Activated CD4-positive, alpha-beta T cell treated with anti-CD3 and anti-CD28 coated beads, Interleukin-2, amount 10 ng/mL, durations not matched to agents 7 days and 5 days (primary cell): ENCODE measurements around the gene PRMT1. TPM values are rescaled to one million over a fixed set of nuclear protein-coding genes. Genes with fewer than 3 reads are reported as not detected.

Experiments
- CTCF ChIA-PET: fragments of 350-600 bp; sonication (Branson Sonifier 250); formaldehyde crosslinking; loops from one replicate; lab custom pipeline; 2021; ENCODE audit warnings: antibody characterized with exemption; lab: Charles Lee
- POLR2A ChIA-PET: fragments of 350-600 bp; sonication (Branson Sonifier 250); formaldehyde crosslinking; loops from one replicate; lab custom pipeline; 2021; ENCODE audit warnings: antibody characterized with exemption; lab: Charles Lee
- DNase-seq: peaks from one replicate; pipeline ENCODE4 v3.0.0-alpha.2; 2020
- H3K27ac Mint-ChIP-seq: one replicate; pipeline ENCODE4 v1.8.0; 2021; ENCODE audit warnings: mild to moderate bottlenecking, moderate library complexity, mixed read lengths
- H3K27me3 Mint-ChIP-seq: one replicate; pipeline ENCODE4 v1.8.0; 2021; ENCODE audit warnings: mixed read lengths
- H3K36me3 Mint-ChIP-seq: one replicate; pipeline ENCODE4 v1.8.0; 2021; ENCODE audit warnings: low read depth, mixed read lengths
- H3K4me1 Mint-ChIP-seq: one replicate; pipeline ENCODE4 v1.8.0; 2021; ENCODE audit warnings: mixed read lengths
- H3K4me3 Mint-ChIP-seq: one replicate; pipeline ENCODE4 v1.8.0; 2021; ENCODE audit warnings: mild to moderate bottlenecking, moderate library complexity, mixed read lengths
- H3K9me3 Mint-ChIP-seq: one replicate; pipeline ENCODE4 v1.8.0; 2021; ENCODE audit warnings: mixed read lengths
- total RNA-seq, 2 experiments: library from RNA; stranded (reverse); gene quantifications; one replicate each; pipeline ENCODE4 v1.2.3, GENCODE V29; 2021

Gene PRMT1
- total RNA-seq, 2 experiments from 2014 or later = 125 to 130 TPM

- Mint-ChIP-seq H3K27ac (peak within 1 kb of the TSS; percentile 99), H3K4me1 (peaks cover 53% of the 10 kb centered on the region), H3K27me3 (peaks cover 7% of the 10 kb centered on the region), H3K9me3 (no peaks in the 10 kb centered on the region), H3K36me3 (peaks cover 3% of the 10 kb centered on the region), H3K4me3 (peak within 1 kb of the TSS; percentile 93)
- ChIA-PET CTCF (interaction anchor here (0.6 to 1.5 kb wide), 16 partner anchors 9 to 196 kb away, joined by 3 to 7 read pairs (median 3); partner anchors contain the start of genes NOSIP and PRMT1), POLR2A (interaction anchor here (0.5 to 1.4 kb wide), 6 partner anchors 24 to 496 kb away, joined by 3 to 5 read pairs (median 3); no protein-coding TSS in a partner anchor)
- peak; percentile 100 for DNase-seq
These were observed 36.8 kb upstream of the PRMT1 start, which contains the start of gene RRAS for GRCh38 chr19:49640113-49640898. Gene RRAS (minus strand): TSS chr19:49640143. CDS start chr19:49640098, 45 bp downstream.

- H3K4me1 Mint-ChIP-seq = peaks cover 55% of the 10 kb centered on the region
- CTCF ChIA-PET = interaction anchor here (0.6 to 2.7 kb wide), 7 partner anchors 13 to 739 kb away, joined by 3 to 12 read pairs (median 3); partner anchors contain the start of genes NOSIP, PRMT1 and PRRG2
- POLR2A ChIA-PET = no interaction called here
- peaks cover 15% of the 10 kb centered on the region for H3K36me3 Mint-ChIP-seq
- H3K9me3 Mint-ChIP-seq = no peaks in the 10 kb centered on the region
- H3K4me3 Mint-ChIP-seq = peak within 1 kb of the TSS; percentile 93
- peaks cover 7% of the 10 kb centered on the region for H3K27me3 Mint-ChIP-seq
- DNase-seq = peak; percentile 99
- H3K27ac Mint-ChIP-seq = peak within 1 kb of the TSS; percentile 99
These were observed 35.2 kb upstream of the PRMT1 start, which contains the start of gene SCAF1 for GRCh38 chr19:49641688-49642491. Gene SCAF1 (plus strand): TSS chr19:49642209. CDS start chr19:49645027, 2,818 bp downstream.

DNA sequence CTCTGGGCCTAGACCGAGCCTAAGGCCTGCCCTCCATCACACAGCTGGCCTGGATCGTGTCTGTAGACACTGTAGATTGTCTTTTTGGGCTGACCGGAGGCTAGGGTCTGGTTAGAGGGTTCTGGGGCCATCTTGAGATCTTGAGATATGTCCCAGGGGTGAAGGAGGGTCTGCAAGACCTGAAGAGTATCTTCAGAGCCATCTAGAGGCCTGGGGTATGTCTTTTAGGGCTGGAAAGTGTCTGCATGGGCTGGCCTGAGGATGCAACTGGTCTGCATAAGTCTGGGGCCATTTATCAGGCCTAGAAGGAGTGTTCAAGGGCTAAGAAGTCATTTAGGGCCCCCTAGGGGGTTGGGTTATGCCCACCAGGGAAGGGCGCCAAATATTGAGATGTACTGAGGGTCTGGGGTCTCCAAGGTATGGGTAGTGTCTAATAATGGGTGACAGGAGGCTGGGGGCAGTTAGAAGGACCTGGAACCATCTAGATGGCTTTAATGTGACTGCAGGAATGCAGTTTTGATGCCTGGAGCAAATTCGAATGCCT is 34.5 kb upstream of the PRMT1 start:
- H3K4me1 Mint-ChIP-seq = peaks cover 55% of the 10 kb centered on the region
- ChIA-PET CTCF (interaction anchor here (1.2 to 2.7 kb wide), 7 partner anchors 10 to 116 kb away, joined by 3 to 12 read pairs (median 4); partner anchors contain the start of gene PRMT1), POLR2A (no interaction called here)

GRCh38 chr19:49643466-49643865 is 33.6 kb upstream of the PRMT1 start:
- DNase-seq = no peak
- Mint-ChIP-seq H3K9me3 (no peaks in the 10 kb centered on the region), H3K36me3 (peaks cover 20% of the 10 kb centered on the region), H3K4me3 (peak overlapping the region; percentile 93), H3K4me1 (peaks cover 48% of the 10 kb centered on the region), H3K27ac (peak overlapping the region; percentile 81), H3K27me3 (peaks cover 5% of the 10 kb centered on the region)
- POLR2A ChIA-PET = interaction anchor here (0.6 kb wide), 1 partner anchor 21 kb away, joined by 3 read pairs; no protein-coding TSS in a partner anchor
- CTCF ChIA-PET = interaction anchor here (1.1 to 2.7 kb wide), 7 partner anchors 9 to 115 kb away, joined by 3 to 12 read pairs (median 4); partner anchors contain the start of gene PRMT1

More for the DNA sequence above, 34.5 kb upstream of the PRMT1 start:
- Mint-ChIP-seq H3K27ac (peak overlapping the region; percentile 99), H3K9me3 (no peaks in the 10 kb centered on the region), H3K4me3 (peak overlapping the region; percentile 93), H3K36me3 (peaks cover 20% of the 10 kb centered on the region), H3K27me3 (peaks cover 7% of the 10 kb centered on the region)
- DNase-seq = no peak

DNA sequence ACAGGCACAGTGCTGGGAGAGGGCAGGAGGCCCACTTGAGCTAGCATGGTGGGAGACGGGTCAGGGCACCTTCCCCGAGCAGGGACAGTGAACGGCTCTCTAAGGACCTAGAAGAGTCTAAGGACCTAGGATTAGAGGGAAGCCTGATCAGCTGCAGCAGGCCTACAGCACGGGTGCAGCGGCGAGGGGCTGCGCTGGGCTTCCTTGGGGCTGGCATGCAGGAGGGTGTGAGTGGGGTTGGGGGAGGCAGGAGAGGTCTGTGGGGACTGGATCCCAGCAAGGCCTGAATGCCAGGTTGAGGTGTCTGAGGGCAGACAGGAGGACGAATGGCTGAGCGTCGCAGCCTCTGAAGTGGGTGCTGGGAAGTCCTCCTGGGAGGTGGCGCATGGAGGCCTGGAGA is 31.5 kb upstream of the PRMT1 start:
- ChIA-PET CTCF (interaction anchor here (0.6 kb wide), 1 partner anchor 114 kb away, joined by 3 read pairs; no protein-coding TSS in a partner anchor), POLR2A (no interaction called here)
- Mint-ChIP-seq H3K27me3 (no peaks in the 10 kb centered on the region), H3K4me3 (no peak overlapping the region), H3K4me1 (peaks cover 34% of the 10 kb centered on the region), H3K9me3 (no peaks in the 10 kb centered on the region), H3K27ac (peak overlapping the region; percentile 54), H3K36me3 (peaks cover 20% of the 10 kb centered on the region)
- DNase-seq = no peak

DNA sequence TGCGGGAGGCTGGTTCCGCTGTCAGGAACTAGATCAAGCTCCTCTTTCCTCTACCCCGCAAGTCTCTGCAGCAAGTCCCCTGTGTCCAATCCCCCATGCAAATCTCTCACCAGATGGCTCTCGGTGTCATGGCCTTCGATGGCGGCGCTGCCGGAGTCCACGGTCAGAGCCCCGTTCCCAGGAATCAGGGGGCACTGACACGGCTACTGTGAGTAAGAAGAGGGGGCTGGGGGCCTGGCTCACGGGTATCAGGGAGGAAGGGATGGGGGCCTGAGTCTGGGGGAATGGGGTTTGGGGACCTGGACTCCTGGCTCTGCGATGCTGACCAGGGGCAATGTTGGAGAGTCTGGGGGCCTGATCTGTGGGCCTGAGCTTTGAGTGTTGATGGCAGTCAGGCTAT is 31.1 kb upstream of the PRMT1 start:
- H3K27me3 Mint-ChIP-seq = no peaks in the 10 kb centered on the region
- ChIA-PET POLR2A (no interaction called here), CTCF (interaction anchor here (0.9 to 1.3 kb wide), 2 partner anchors 27 to 35 kb away, joined by 3 read pairs; no protein-coding TSS in a partner anchor)
- H3K4me3 Mint-ChIP-seq = no peak overlapping the region
- H3K4me1 Mint-ChIP-seq = peaks cover 30% of the 10 kb centered on the region
- H3K36me3 Mint-ChIP-seq = peaks cover 22% of the 10 kb centered on the region
- no peak overlapping the region for H3K27ac Mint-ChIP-seq
- no peaks in the 10 kb centered on the region for H3K9me3 Mint-ChIP-seq
- DNase-seq = no peak

DNA sequence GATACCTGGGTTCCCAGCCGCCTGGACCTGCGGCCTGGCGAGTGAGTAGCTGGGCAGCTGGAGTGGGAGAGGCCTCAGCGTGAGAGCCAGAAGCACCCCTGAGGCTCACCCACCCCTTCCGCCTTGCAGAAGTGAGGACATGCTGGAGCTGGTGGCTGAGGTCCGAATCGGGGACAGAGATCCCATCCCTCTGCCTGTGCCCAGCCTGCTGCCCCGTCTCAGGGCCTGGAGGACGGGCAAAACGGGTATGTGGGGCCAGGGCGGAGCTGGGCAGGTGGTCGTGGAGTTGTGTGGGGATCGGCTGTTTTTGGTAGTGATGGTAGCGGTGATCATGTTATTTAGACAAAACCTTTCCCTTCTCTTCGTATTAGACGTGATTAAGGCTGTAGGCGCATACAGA is 30.5 kb upstream of the PRMT1 start:
- ChIA-PET CTCF (interaction anchor here (0.9 to 1.3 kb wide), 2 partner anchors 26 to 34 kb away, joined by 3 read pairs; no protein-coding TSS in a partner anchor), POLR2A (no interaction called here)
- no peak for DNase-seq
- no peaks in the 10 kb centered on the region for H3K27me3 Mint-ChIP-seq
- H3K27ac Mint-ChIP-seq = no peak overlapping the region
- H3K4me3 Mint-ChIP-seq = no peak overlapping the region
- no peaks in the 10 kb centered on the region for H3K9me3 Mint-ChIP-seq
- H3K4me1 Mint-ChIP-seq = peaks cover 28% of the 10 kb centered on the region
- H3K36me3 Mint-ChIP-seq = peaks cover 22% of the 10 kb centered on the region

DNA sequence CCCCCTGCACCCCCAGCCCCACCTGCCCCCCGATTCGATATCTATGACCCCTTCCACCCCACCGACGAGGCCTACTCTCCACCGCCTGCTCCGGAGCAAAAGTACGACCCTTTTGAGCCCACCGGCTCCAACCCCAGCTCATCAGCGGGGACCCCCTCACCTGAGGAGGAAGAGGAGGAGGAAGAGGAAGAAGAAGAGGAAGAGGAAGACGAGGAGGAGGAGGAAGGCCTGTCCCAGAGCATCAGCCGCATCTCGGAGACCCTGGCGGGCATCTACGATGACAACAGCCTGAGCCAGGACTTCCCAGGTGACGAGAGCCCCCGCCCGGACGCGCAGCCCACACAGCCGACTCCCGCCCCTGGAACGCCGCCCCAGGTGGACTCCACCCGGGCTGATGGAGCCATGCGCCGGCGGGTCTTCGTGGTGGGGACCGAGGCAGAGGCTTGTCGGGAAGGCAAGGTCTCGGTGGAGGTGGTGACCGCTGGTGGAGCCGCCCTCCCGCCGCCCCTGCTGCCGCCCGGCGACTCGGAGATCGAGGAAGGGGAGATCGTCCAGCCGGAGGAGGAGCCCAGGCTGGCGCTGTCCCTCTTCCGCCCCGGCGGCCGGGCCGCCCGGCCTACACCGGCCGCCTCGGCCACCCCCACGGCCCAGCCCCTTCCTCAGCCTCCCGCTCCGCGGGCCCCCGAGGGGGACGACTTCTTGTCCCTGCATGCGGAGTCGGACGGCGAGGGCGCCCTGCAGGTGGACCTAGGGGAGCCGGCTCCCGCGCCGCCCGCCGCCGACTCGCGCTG is 25.8 kb upstream of the PRMT1 start:
- H3K9me3 Mint-ChIP-seq = no peaks in the 10 kb centered on the region
- ChIA-PET POLR2A (no interaction called here), CTCF (no interaction called here)
- no peak overlapping the region for H3K4me3 Mint-ChIP-seq
- no peak for DNase-seq
- H3K4me1 Mint-ChIP-seq = no peaks in the 10 kb centered on the region
- no peaks in the 10 kb centered on the region for H3K27me3 Mint-ChIP-seq
- H3K27ac Mint-ChIP-seq = no peak overlapping the region
- peaks cover 20% of the 10 kb centered on the region for H3K36me3 Mint-ChIP-seq

- POLR2A ChIA-PET = no interaction called here
- no peak overlapping the region for H3K27ac Mint-ChIP-seq
- H3K4me3 Mint-ChIP-seq = no peak overlapping the region
These were observed 25.1 kb upstream of the PRMT1 start for GRCh38 chr19:49651820-49652550.

GRCh38 chr19:49652551-49653465 is 24.3 kb upstream of the PRMT1 start:
- no peaks in the 10 kb centered on the region for H3K27me3 Mint-ChIP-seq
- no peak overlapping the region for H3K4me3 Mint-ChIP-seq
- H3K4me1 Mint-ChIP-seq = no peaks in the 10 kb centered on the region
- H3K36me3 Mint-ChIP-seq = peaks cover 23% of the 10 kb centered on the region
- no peak overlapping the region for H3K27ac Mint-ChIP-seq
- POLR2A ChIA-PET = no interaction called here
- CTCF ChIA-PET = interaction anchor here (0.7 kb wide), 1 partner anchor 10 kb away, joined by 4 read pairs; no protein-coding TSS in a partner anchor
- no peak for DNase-seq
- no peaks in the 10 kb centered on the region for H3K9me3 Mint-ChIP-seq

More at GRCh38 chr19:49651820-49652550, 25.1 kb upstream of the PRMT1 start:
- DNase-seq = no peak
- Mint-ChIP-seq H3K9me3 (no peaks in the 10 kb centered on the region), H3K36me3 (peaks cover 22% of the 10 kb centered on the region), H3K4me1 (no peaks in the 10 kb centered on the region), H3K27me3 (no peaks in the 10 kb centered on the region)
- CTCF ChIA-PET = no interaction called here
